GM06990 (cell line): ENCODE measurements around the gene DGKH.

Experiments used
- DNase-seq: peaks from one replicate; pipeline ENCODE4 v3.0.0-alpha.2; 2011; ENCODE audit not compliant: insufficient read length; ENCODE audit errors: extremely low read depth
- H3K27me3 ChIP-seq: replicated peaks from 2 replicates; pipeline ENCODE4 v1.6.0; 2011; ENCODE audit warnings: low read length; ENCODE audit not compliant: control insufficient read depth, insufficient read depth
- H3K36me3 ChIP-seq: 2 replicates; pipeline ENCODE4 v1.5.1; 2011; ENCODE audit warnings: low read length; ENCODE audit not compliant: control insufficient read depth, insufficient read depth
- H3K4me3 ChIP-seq: replicated peaks from 2 replicates; pipeline ENCODE4 v1.5.1; 2011; ENCODE audit warnings: low read depth, mild to moderate bottlenecking, control low read depth, low read length
- TF ChIP-seq, protein P1 (sequence below): IDR thresholded peaks from 2 replicates; pipeline ENCODE4 v1.5.1; 2011; ENCODE audit warnings: low read length, control low read depth, mild to moderate bottlenecking, inconsistent platforms; ENCODE audit not compliant: insufficient read depth, poor library complexity, severe bottlenecking

The DGKH gene

GRCh38 chr13:42011601-42012350 is 36.7 kb upstream of the DGKH start:
- no peak for DNase-seq
- Histone ChIP-seq H3K27me3 (no peaks in the 10 kb centered on the region; the same call in 1 of the 2 replicates), H3K4me3 (no peak overlapping the region), H3K36me3 (no peaks in the 10 kb centered on the region)
- TF ChIP-seq, protein P1, sequence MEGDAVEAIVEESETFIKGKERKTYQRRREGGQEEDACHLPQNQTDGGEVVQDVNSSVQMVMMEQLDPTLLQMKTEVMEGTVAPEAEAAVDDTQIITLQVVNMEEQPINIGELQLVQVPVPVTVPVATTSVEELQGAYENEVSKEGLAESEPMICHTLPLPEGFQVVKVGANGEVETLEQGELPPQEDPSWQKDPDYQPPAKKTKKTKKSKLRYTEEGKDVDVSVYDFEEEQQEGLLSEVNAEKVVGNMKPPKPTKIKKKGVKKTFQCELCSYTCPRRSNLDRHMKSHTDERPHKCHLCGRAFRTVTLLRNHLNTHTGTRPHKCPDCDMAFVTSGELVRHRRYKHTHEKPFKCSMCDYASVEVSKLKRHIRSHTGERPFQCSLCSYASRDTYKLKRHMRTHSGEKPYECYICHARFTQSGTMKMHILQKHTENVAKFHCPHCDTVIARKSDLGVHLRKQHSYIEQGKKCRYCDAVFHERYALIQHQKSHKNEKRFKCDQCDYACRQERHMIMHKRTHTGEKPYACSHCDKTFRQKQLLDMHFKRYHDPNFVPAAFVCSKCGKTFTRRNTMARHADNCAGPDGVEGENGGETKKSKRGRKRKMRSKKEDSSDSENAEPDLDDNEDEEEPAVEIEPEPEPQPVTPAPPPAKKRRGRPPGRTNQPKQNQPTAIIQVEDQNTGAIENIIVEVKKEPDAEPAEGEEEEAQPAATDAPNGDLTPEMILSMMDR: no peak

DNA sequence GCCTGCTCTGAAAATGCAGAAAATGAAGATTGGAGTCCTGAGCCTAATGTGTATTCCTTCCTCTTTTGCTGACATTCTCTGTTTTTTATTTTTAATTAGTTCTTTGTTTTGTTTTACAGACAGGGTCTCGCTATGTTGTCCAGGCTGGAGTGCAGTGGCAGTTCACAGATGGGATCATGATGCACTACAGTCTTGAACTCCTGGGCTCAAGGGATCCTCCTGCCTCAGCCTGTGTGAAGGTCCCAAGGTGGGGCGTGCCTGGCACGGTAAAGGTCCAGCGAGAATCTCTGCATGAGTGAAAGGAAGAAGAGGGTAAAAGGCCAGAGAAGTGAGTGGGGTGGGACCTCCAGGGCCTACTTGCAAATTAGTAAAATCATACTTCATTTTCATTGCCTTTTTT is 34.3 kb upstream of the DGKH start:
- TF ChIP-seq, protein P1: no peak
- DNase-seq: no peak

DNA sequence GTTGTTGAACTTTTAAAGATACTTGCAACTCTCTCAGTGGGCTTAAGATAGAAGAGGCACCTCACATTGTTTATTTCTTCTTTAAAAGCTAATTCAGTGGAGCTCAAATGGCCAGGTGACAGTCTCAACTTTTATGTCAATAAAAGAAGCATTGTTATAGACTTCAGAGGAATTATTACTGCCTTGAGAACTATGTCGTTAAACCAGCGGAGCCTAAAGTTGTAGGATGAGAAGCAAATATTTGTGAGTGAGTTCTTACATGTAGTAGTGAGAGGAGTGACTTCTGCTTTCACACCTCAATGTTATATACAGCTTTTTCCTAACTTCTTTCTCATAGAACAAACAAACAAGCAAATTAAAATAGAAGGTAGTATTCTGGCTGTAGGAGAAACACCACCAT is 31.2 kb upstream of the DGKH start:
- Histone ChIP-seq H3K36me3 (no peaks in the 10 kb centered on the region), H3K27me3 (no peaks in the 10 kb centered on the region; the same call in 1 of the 2 replicates), H3K4me3 (no peak overlapping the region)
- DNase-seq: no peak
- TF ChIP-seq, protein P1: no peak

More for the DNA sequence above, 34.3 kb upstream of the DGKH start:
- Histone ChIP-seq H3K36me3 (no peaks in the 10 kb centered on the region), H3K27me3 (no peaks in the 10 kb centered on the region; the same call in 1 of the 2 replicates), H3K4me3 (no peak overlapping the region)

DNA sequence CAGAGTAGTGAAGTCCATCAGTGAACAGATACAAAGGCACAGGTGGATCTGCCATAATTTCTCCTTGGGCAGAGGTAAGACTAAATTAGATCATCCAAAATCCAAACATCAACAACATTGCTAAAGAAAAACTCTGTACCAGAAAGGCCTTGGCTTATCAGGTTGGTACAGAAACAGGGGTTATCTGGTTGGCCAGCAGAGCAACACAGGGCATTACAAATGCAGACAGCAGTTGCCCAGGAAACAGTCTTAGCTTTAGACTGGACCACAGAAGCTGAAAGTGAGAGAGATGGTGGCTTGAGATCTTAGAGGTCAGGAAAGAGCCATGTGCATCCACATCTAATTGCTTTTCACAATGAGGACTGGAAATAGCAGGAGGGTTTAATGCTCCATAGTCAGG is 26.6 kb upstream of the DGKH start:
- DNase-seq: no peak
- Histone ChIP-seq H3K27me3 (no peaks in the 10 kb centered on the region), H3K4me3 (no peak overlapping the region), H3K36me3 (no peaks in the 10 kb centered on the region)
- TF ChIP-seq, protein P1: no peak

- TF ChIP-seq, protein P1: no peak
- no peak for DNase-seq
Observed at GRCh38 chr13:42022336-42022735, 26.1 kb upstream of the DGKH start.

More at GRCh38 chr13:42022336-42022735, 26.1 kb upstream of the DGKH start:
- H3K27me3 ChIP-seq: no peaks in the 10 kb centered on the region
- no peaks in the 10 kb centered on the region for H3K36me3 ChIP-seq
- no peak overlapping the region for H3K4me3 ChIP-seq
